SK-N-SH (cell line): Measurements from ENCODE around the gene IL27RA. TPM values are rescaled to one million over a fixed set of nuclear protein-coding genes. Genes with fewer than 3 reads are reported as not detected.

Experiments used
- CTCF ChIA-PET: fragments of 300-600, 350-600 bp; formaldehyde crosslinking; extraction: SDS; loops from one replicate; lab custom pipeline; 2021; lab: Yijun Ruan, JAX
- POLR2A ChIA-PET: fragments of 350-600 bp; sonication (Branson Sonifier 250); formaldehyde crosslinking; extraction: SDS; loops from one replicate; lab custom pipeline; 2020; ENCODE audit warnings: antibody characterized with exemption, inconsistent platforms; lab: Yijun Ruan, JAX
- DNase-seq: peaks from one replicate; pipeline ENCODE4 v3.0.0; 2012
- H2AFZ ChIP-seq: fragments of 200-600 bp; sonication (generic); 2 replicates; pipeline ENCODE4 v1.8.1; 2016; ENCODE audit warnings: antibody characterized with exemption, mild to moderate bottlenecking, low read depth
- H3F3A ChIP-seq: fragments of 200-600 bp; sonication (generic); replicated peaks from 2 replicates; pipeline ENCODE3; 2016; ENCODE audit warnings: antibody characterized with exemption, mild to moderate bottlenecking; ENCODE audit not compliant: insufficient read depth
- H3K27ac ChIP-seq, 2 experiments: fragments of 200-500 bp in 1 of 2; fragments of 200-600 bp in 1 of 2; sonication (Bioruptor generic) in 1 of 2; sonication (generic), shearing (Covaris generic) in 1 of 2; 2 replicates each; pipeline versions ENCODE4 v1.5.1 to v1.6.1; 2014 to 2016; ENCODE audit warnings: low read depth in 2 of 2, inconsistent platforms in 1 of 2, low read length in 1 of 2, mild to moderate bottlenecking in 1 of 2, mixed read lengths in 1 of 2
- H3K27me3 ChIP-seq: fragments of 200-600 bp; sonication (generic), shearing (Covaris generic); 2 replicates; pipeline ENCODE4 v1.6.1; 2016; ENCODE audit warnings: mixed run types; ENCODE audit not compliant: insufficient read depth
- H3K36me3 ChIP-seq, 2 experiments: fragments of 200-500 bp in 1 of 2; fragments of 200-600 bp in 1 of 2; sonication (Bioruptor generic) in 1 of 2; sonication (generic) in 1 of 2; replicated peaks in 1 of 2; 2 replicates each; pipeline versions ENCODE3 to v1.5.1; 2014 to 2016; ENCODE audit warnings: low read length in 1 of 2, mild to moderate bottlenecking in 1 of 2; ENCODE audit not compliant: insufficient read depth in 2 of 2, control insufficient read depth in 1 of 2
- H3K4me1 ChIP-seq, 2 experiments: fragments of 200-500 bp in 1 of 2; fragments of 200-600 bp in 1 of 2; sonication (Bioruptor generic) in 1 of 2; sonication (generic), shearing (Covaris generic) in 1 of 2; 2 replicates each; pipeline versions ENCODE4 v1.5.1 to v1.6.1; 2014 to 2016; ENCODE audit warnings: low read depth in 1 of 2, low read length in 1 of 2, mixed run types in 1 of 2; ENCODE audit not compliant: insufficient read depth in 2 of 2, control insufficient read depth in 1 of 2
- H3K4me2 ChIP-seq: fragments of 200-600 bp; sonication (generic), shearing (Covaris generic); 2 replicates; pipeline ENCODE4 v1.6.1; 2017; ENCODE audit warnings: mixed run types
- H3K4me3 ChIP-seq, 2 experiments: fragments of 200-500 bp in 1 of 2; fragments of 200-600 bp in 1 of 2; sonication (Bioruptor generic) in 1 of 2; sonication (generic), shearing (Covaris generic) in 1 of 2; 2 replicates each; pipeline versions ENCODE4 v1.5.1 to v1.8.1; 2014 to 2016; ENCODE audit warnings: low read depth in 2 of 2, inconsistent platforms in 1 of 2, low read length in 1 of 2, mild to moderate bottlenecking in 1 of 2, mixed read lengths in 1 of 2, moderate library complexity in 1 of 2
- H3K79me2 ChIP-seq: fragments of 200-600 bp; sonication (generic); 2 replicates; pipeline ENCODE4 v1.8.1; 2017; ENCODE audit warnings: mild to moderate bottlenecking; ENCODE audit not compliant: insufficient read depth
- H3K9ac ChIP-seq: fragments of 200-600 bp; sonication (generic); 2 replicates; pipeline ENCODE4 v1.6.1; 2017; ENCODE audit warnings: mixed run types
- H3K9me2 ChIP-seq: fragments of 200-600 bp; sonication (generic); 2 replicates; pipeline ENCODE4 v1.6.1; 2017; ENCODE audit warnings: mixed run types
- H3K9me3 ChIP-seq: fragments of 200-600 bp; sonication (generic); 2 replicates; pipeline ENCODE4 v1.6.1; 2017; ENCODE audit warnings: mixed run types, mild to moderate bottlenecking, moderate library complexity
- H4K20me1 ChIP-seq: fragments of 200-600 bp; sonication (generic); 2 replicates; pipeline ENCODE4 v1.6.1; 2017; ENCODE audit warnings: mild to moderate bottlenecking, mixed run types; ENCODE audit not compliant: insufficient read depth
- ELF1 ChIP-seq: IDR thresholded peaks from 2 replicates; pipeline ENCODE4 v1.4.0; 2012
- EP300 ChIP-seq, 2 experiments: IDR thresholded peaks; 2 replicates each; pipeline versions ENCODE4 v1.4.0 to v1.6.1; 2012; ENCODE audit warnings: borderline replicate concordance in 1 of 2, low read depth in 1 of 2, low read length in 1 of 2
- FOSL2 ChIP-seq: IDR thresholded peaks from 2 replicates; pipeline ENCODE4 v1.4.0; 2012; ENCODE audit warnings: low read depth, mild to moderate bottlenecking, moderate library complexity, borderline replicate concordance
- FOXJ3 ChIP-seq: sonication (generic); formaldehyde crosslinking; IDR thresholded peaks from 2 replicates; pipeline ENCODE4 v1.5.1; 2020; ENCODE audit warnings: mild to moderate bottlenecking, missing genetic modification reagents
- GABPA ChIP-seq: IDR thresholded peaks from 2 replicates; pipeline ENCODE4 v1.4.0; 2012; ENCODE audit warnings: low read depth, mild to moderate bottlenecking
- MXI1 ChIP-seq: IDR thresholded peaks from 2 replicates; pipeline ENCODE4 v1.6.1; 2012; ENCODE audit warnings: mild to moderate bottlenecking, low read depth, low read length, improper control_type of control experiment
- RAD21 ChIP-seq: IDR thresholded peaks from 2 replicates; pipeline ENCODE4 v1.6.1; 2012; ENCODE audit warnings: mild to moderate bottlenecking, low read length
- SMC3 ChIP-seq: IDR thresholded peaks from 2 replicates; pipeline ENCODE4 v1.6.1; 2012; ENCODE audit warnings: low read depth, low read length, improper control_type of control experiment
- TAF1 ChIP-seq: IDR thresholded peaks from 2 replicates; pipeline ENCODE4 v1.6.1; 2012; ENCODE audit warnings: low read depth, mild to moderate bottlenecking, low read length, moderate library complexity, borderline replicate concordance
- TCF12 ChIP-seq: IDR thresholded peaks from 2 replicates; pipeline ENCODE4 v1.4.0; 2012
- TEAD4 ChIP-seq: IDR thresholded peaks from 2 replicates; pipeline ENCODE4 v1.4.0; 2012; ENCODE audit warnings: mild to moderate bottlenecking, borderline replicate concordance; ENCODE audit not compliant: insufficient read depth
- WGBS: methylation state at CpG from one replicate; pipeline ENCODE4 v1.1.6; 2017; ENCODE audit warnings: low lambda C conversion rate; 5-methylcytosine and 5-hydroxymethylcytosine counted together
- polyA plus RNA-seq, 3 experiments: library from polyadenylated mRNA; depleted of rRNA; stranded (reverse); fragments of >200 nt; gene quantifications; 2 replicates each; pipeline ENCODE4 v1.2.3, GENCODE V29; 2012
- TF ChIP-seq, protein P1 (sequence below): IDR thresholded peaks from 2 replicates; pipeline ENCODE4 v1.4.0; 2012; ENCODE audit warnings: low read depth
- TF ChIP-seq, protein P2 (sequence below): fragments of 150-350 bp; IDR thresholded peaks from 2 replicates; pipeline ENCODE4 v1.6.1; 2016; ENCODE audit warnings: mild to moderate bottlenecking, low read depth, low read length
- TF ChIP-seq, protein P3 (sequence below): fragments of 200-600 bp; sonication (generic); IDR thresholded peaks from 2 replicates; pipeline ENCODE4 v1.6.1; 2017; ENCODE audit warnings: antibody characterized with exemption, mild to moderate bottlenecking, moderate library complexity

IL27RA gene
- polyA plus RNA-seq (2012; rRNA removed): 9.3 TPM in 2 replicates
- 5.5 and 7.5 TPM in 2 replicates for polyA plus RNA-seq (2012; cell fraction: cytosol; rRNA removed)
- polyA plus RNA-seq (2012; cell fraction: nucleus; rRNA removed): 6.4 and 7.6 TPM in 2 replicates

DNA sequence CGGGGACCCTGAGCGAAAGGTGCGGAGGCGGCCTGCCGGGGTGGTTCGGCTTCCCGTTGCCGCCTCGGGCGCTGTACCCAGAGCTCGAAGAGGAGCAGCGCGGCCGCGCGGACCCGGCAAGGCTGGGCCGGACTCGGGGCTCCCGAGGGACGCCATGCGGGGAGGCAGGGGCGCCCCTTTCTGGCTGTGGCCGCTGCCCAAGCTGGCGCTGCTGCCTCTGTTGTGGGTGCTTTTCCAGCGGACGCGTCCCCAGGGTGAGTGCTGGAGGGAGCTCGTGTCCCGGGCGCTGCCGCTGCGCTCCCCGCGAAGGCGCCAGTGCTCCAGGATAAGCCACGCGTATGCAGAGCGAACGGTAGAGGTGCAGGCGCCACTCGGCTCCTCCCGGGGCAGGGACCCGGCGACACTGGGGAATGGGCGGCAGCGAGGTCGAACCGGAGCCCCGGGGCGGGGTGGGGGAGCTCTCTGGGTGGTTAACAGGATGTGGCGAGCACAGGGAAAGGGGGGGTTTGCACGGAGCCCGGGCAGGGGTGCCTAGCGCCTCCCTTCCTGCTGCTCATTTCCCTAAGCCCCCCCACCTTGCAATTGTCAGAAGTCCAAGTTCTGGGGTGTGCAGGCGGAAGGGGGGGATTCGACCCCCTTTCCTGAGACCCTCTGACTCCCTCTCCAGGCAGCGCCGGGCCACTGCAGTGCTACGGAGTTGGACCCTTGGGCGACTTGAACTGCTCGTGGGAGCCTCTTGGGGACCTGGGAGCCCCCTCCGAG lies at the start of gene IL27RA:
TSS of gene IL27RA (plus strand) at position 44 of the 762 bp plus-strand sequence. CDS start at position 155, 111 bp downstream.
- Histone ChIP-seq H3K9ac (peak within 1 kb of the TSS; percentile 77), H3K4me3 (peak within 1 kb of the TSS; percentile 60 to 80), H3K9me3 (no peaks in the 10 kb centered on the region), H3K27me3 (no peaks in the 10 kb centered on the region), H3K36me3 (no peaks in the 10 kb centered on the region), H3K4me2 (peak within 1 kb of the TSS; percentile 98), H2AFZ (peak within 1 kb of the TSS; percentile 93), H3K4me1 (peaks cover 0 to 3% of the 10 kb centered on the region in 2 experiments; a peak in 1 of 4 replicates), H3F3A (peaks cover 13% of the 10 kb centered on the region), H3K9me2 (no peaks in the 10 kb centered on the region), H3K27ac (peak within 1 kb of the TSS in 1 of 2 experiments; percentile 40; a peak in 3 of 4 replicates), H3K79me2 (no peaks in the 10 kb centered on the region), H4K20me1 (no peaks in the 10 kb centered on the region)
- ChIA-PET CTCF (interaction anchor here (0.6 to 4.0 kb wide), 39 partner anchors 10 to 160 kb away, joined by 3 to 36 read pairs (median 4); partner anchors contain the start of genes DCAF15, MISP3, NANOS3 and PALM3), POLR2A (interaction anchor here (0.8 to 1.6 kb wide), 7 partner anchors 12 to 102 kb away, joined by 3 to 4 read pairs (median 3); partner anchors contain the start of genes PODNL1 and RFX1)
- DNase-seq: peak; percentile 87
- whole genome bisulfite sequencing: 0% methylated on average over 7 of the region's 63 CpGs
- TF ChIP-seq SMC3: peak; percentile 53; the same call in 1 of the 2 replicates
- peak; percentile 61 for TF ChIP-seq RAD21
- TF ChIP-seq TAF1: peak; percentile 32; the same call in 1 of the 2 replicates
- TF ChIP-seq MXI1: peak; percentile 48; the same call in 1 of the 2 replicates
- TF ChIP-seq, protein P1, sequence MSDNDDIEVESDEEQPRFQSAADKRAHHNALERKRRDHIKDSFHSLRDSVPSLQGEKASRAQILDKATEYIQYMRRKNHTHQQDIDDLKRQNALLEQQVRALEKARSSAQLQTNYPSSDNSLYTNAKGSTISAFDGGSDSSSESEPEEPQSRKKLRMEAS: peak; percentile 73; the same call in 1 of the 2 replicates
- no peak for TF ChIP-seq FOSL2
- TF ChIP-seq TCF12: no peak
- TF ChIP-seq, protein P2, sequence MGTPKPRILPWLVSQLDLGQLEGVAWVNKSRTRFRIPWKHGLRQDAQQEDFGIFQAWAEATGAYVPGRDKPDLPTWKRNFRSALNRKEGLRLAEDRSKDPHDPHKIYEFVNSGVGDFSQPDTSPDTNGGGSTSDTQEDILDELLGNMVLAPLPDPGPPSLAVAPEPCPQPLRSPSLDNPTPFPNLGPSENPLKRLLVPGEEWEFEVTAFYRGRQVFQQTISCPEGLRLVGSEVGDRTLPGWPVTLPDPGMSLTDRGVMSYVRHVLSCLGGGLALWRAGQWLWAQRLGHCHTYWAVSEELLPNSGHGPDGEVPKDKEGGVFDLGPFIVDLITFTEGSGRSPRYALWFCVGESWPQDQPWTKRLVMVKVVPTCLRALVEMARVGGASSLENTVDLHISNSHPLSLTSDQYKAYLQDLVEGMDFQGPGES: no peak
- no peak for TF ChIP-seq EP300 (IDR thresholded peaks at IDR 0.05; ENCODE audit: borderline replicate concordance in 1 of 2, low read depth in 1 of 2, low read length in 1 of 2)
- TF ChIP-seq, protein P3, sequence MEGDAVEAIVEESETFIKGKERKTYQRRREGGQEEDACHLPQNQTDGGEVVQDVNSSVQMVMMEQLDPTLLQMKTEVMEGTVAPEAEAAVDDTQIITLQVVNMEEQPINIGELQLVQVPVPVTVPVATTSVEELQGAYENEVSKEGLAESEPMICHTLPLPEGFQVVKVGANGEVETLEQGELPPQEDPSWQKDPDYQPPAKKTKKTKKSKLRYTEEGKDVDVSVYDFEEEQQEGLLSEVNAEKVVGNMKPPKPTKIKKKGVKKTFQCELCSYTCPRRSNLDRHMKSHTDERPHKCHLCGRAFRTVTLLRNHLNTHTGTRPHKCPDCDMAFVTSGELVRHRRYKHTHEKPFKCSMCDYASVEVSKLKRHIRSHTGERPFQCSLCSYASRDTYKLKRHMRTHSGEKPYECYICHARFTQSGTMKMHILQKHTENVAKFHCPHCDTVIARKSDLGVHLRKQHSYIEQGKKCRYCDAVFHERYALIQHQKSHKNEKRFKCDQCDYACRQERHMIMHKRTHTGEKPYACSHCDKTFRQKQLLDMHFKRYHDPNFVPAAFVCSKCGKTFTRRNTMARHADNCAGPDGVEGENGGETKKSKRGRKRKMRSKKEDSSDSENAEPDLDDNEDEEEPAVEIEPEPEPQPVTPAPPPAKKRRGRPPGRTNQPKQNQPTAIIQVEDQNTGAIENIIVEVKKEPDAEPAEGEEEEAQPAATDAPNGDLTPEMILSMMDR: peak; percentile 70
- TF ChIP-seq GABPA: no peak
- TF ChIP-seq FOXJ3 (CRISPR knock-in tag): no peak
- TF ChIP-seq ELF1: no peak
- TF ChIP-seq TEAD4: no peak
